OCI-LY1 (cell line): ENCODE data around the gene UQCRC2.

Source experiments
- EZH2 ChIP-seq: fragments of 200-600 bp; sonication (generic), shearing (Covaris generic); IDR thresholded peaks from 2 replicates; pipeline ENCODE4 v1.8.0; 2017; ENCODE audit warnings: borderline replicate concordance, mixed run types, mild to moderate bottlenecking, antibody characterized with exemption, low read length, moderate library complexity, mixed read lengths
- TF ChIP-seq, protein P1 (sequence below): fragments of 200-600 bp; sonication (generic), shearing (Covaris generic); IDR thresholded peaks from 2 replicates; pipeline ENCODE4 v1.5.1; 2017; ENCODE audit warnings: mild to moderate bottlenecking, antibody characterized with exemption, low read length, moderate library complexity, mixed read lengths

DNA sequence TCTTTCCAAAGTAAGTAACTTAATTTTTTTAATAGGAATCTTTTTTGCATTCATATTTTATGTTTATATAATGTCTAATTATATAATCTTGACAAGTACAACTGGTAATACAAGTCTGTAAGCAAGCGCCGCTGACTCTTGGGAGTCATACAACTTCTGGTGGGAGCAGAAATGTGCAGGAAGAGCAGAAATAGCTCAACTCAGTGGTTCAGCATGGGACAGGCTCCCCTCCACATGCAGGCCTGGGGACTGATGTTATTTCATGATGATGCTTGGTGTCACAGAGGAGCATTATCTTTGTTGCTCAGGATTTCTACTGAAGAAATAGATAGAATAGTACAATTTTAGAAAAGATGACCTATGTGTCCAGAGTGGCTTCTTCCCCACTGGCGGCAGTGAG is 10.7 kb downstream of the UQCRC2 start:
- TF ChIP-seq, protein P1, sequence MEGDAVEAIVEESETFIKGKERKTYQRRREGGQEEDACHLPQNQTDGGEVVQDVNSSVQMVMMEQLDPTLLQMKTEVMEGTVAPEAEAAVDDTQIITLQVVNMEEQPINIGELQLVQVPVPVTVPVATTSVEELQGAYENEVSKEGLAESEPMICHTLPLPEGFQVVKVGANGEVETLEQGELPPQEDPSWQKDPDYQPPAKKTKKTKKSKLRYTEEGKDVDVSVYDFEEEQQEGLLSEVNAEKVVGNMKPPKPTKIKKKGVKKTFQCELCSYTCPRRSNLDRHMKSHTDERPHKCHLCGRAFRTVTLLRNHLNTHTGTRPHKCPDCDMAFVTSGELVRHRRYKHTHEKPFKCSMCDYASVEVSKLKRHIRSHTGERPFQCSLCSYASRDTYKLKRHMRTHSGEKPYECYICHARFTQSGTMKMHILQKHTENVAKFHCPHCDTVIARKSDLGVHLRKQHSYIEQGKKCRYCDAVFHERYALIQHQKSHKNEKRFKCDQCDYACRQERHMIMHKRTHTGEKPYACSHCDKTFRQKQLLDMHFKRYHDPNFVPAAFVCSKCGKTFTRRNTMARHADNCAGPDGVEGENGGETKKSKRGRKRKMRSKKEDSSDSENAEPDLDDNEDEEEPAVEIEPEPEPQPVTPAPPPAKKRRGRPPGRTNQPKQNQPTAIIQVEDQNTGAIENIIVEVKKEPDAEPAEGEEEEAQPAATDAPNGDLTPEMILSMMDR, result no peak
- no peak for TF ChIP-seq EZH2
